Tibial nerve (tissue), 4 donors: ENCODE measurements around the gene MAP2.

Source experiments
- EP300 ChIP-seq, 2 donors: sonication (generic); formaldehyde crosslinking; IDR thresholded peaks; one replicate each; pipeline ENCODE4 v1.6.1; 2017; ENCODE audit warnings: antibody characterized with exemption in 2 of 2, mild to moderate bottlenecking in 1 of 2
- POLR2A ChIP-seq, 2 donors: fragments of 450-650 bp; IDR thresholded peaks; one replicate each; pipeline ENCODE4 v1.6.1; 2017; ENCODE audit warnings: antibody characterized with exemption in 2 of 2, mild to moderate bottlenecking in 2 of 2, moderate library complexity in 2 of 2
- TF ChIP-seq, protein P1 (sequence below), 5 experiments: fragments of 200-600 bp in 3 of 5; fragments of 450-650 bp in 2 of 5; sonication (generic) in 3 of 5; IDR thresholded peaks; one replicate each; pipeline ENCODE4 v1.5.1; 2016 to 2019; ENCODE audit warnings: antibody characterized with exemption in 5 of 5, mild to moderate bottlenecking in 3 of 5, moderate library complexity in 2 of 5

GRCh38 chr2:209610631-209611030 lies 186.8 kb downstream of the MAP2 start:
- TF ChIP-seq, protein P1, sequence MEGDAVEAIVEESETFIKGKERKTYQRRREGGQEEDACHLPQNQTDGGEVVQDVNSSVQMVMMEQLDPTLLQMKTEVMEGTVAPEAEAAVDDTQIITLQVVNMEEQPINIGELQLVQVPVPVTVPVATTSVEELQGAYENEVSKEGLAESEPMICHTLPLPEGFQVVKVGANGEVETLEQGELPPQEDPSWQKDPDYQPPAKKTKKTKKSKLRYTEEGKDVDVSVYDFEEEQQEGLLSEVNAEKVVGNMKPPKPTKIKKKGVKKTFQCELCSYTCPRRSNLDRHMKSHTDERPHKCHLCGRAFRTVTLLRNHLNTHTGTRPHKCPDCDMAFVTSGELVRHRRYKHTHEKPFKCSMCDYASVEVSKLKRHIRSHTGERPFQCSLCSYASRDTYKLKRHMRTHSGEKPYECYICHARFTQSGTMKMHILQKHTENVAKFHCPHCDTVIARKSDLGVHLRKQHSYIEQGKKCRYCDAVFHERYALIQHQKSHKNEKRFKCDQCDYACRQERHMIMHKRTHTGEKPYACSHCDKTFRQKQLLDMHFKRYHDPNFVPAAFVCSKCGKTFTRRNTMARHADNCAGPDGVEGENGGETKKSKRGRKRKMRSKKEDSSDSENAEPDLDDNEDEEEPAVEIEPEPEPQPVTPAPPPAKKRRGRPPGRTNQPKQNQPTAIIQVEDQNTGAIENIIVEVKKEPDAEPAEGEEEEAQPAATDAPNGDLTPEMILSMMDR (IDR thresholded peaks at IDR 0.05), result no peak
- TF ChIP-seq POLR2A (IDR thresholded peaks at IDR 0.05) (no peak), EP300 (IDR thresholded peaks at IDR 0.05) (no peak)
